SK-N-SH (cell line): ENCODE data around the gene PRR33. TPM values are rescaled to one million over a fixed set of nuclear protein-coding genes. Genes with fewer than 3 reads are reported as not detected.

Source experiments
- CTCF ChIA-PET: fragments of 300-600, 350-600 bp; formaldehyde crosslinking; extraction: SDS; loops from one replicate; lab custom pipeline; 2021; lab: Yijun Ruan, JAX
- POLR2A ChIA-PET: fragments of 350-600 bp; sonication (Branson Sonifier 250); formaldehyde crosslinking; extraction: SDS; loops from one replicate; lab custom pipeline; 2020; ENCODE audit warnings: antibody characterized with exemption, inconsistent platforms; lab: Yijun Ruan, JAX
- DNase-seq: peaks from one replicate; pipeline ENCODE4 v3.0.0; 2012
- H2AFZ ChIP-seq: fragments of 200-600 bp; sonication (generic); 2 replicates; pipeline ENCODE4 v1.8.1; 2016; ENCODE audit warnings: antibody characterized with exemption, mild to moderate bottlenecking, low read depth
- H3F3A ChIP-seq: fragments of 200-600 bp; sonication (generic); replicated peaks from 2 replicates; pipeline ENCODE3; 2016; ENCODE audit warnings: antibody characterized with exemption, mild to moderate bottlenecking; ENCODE audit not compliant: insufficient read depth
- H3K27ac ChIP-seq, 2 experiments: fragments of 200-500 bp in 1 of 2; fragments of 200-600 bp in 1 of 2; sonication (Bioruptor generic) in 1 of 2; sonication (generic), shearing (Covaris generic) in 1 of 2; 2 replicates each; pipeline versions ENCODE4 v1.5.1 to v1.6.1; 2014 to 2016; ENCODE audit warnings: low read depth in 2 of 2, inconsistent platforms in 1 of 2, low read length in 1 of 2, mild to moderate bottlenecking in 1 of 2, mixed read lengths in 1 of 2
- H3K27me3 ChIP-seq: fragments of 200-600 bp; sonication (generic), shearing (Covaris generic); 2 replicates; pipeline ENCODE4 v1.6.1; 2016; ENCODE audit warnings: mixed run types; ENCODE audit not compliant: insufficient read depth
- H3K36me3 ChIP-seq, 2 experiments: fragments of 200-500 bp in 1 of 2; fragments of 200-600 bp in 1 of 2; sonication (Bioruptor generic) in 1 of 2; sonication (generic) in 1 of 2; replicated peaks in 1 of 2; 2 replicates each; pipeline versions ENCODE3 to v1.5.1; 2014 to 2016; ENCODE audit warnings: low read length in 1 of 2, mild to moderate bottlenecking in 1 of 2; ENCODE audit not compliant: insufficient read depth in 2 of 2, control insufficient read depth in 1 of 2
- H3K4me1 ChIP-seq, 2 experiments: fragments of 200-500 bp in 1 of 2; fragments of 200-600 bp in 1 of 2; sonication (Bioruptor generic) in 1 of 2; sonication (generic), shearing (Covaris generic) in 1 of 2; 2 replicates each; pipeline versions ENCODE4 v1.5.1 to v1.6.1; 2014 to 2016; ENCODE audit warnings: low read depth in 1 of 2, low read length in 1 of 2, mixed run types in 1 of 2; ENCODE audit not compliant: insufficient read depth in 2 of 2, control insufficient read depth in 1 of 2
- H3K4me2 ChIP-seq: fragments of 200-600 bp; sonication (generic), shearing (Covaris generic); 2 replicates; pipeline ENCODE4 v1.6.1; 2017; ENCODE audit warnings: mixed run types
- H3K4me3 ChIP-seq, 2 experiments: fragments of 200-500 bp in 1 of 2; fragments of 200-600 bp in 1 of 2; sonication (Bioruptor generic) in 1 of 2; sonication (generic), shearing (Covaris generic) in 1 of 2; 2 replicates each; pipeline versions ENCODE4 v1.5.1 to v1.8.1; 2014 to 2016; ENCODE audit warnings: low read depth in 2 of 2, inconsistent platforms in 1 of 2, low read length in 1 of 2, mild to moderate bottlenecking in 1 of 2, mixed read lengths in 1 of 2, moderate library complexity in 1 of 2
- H3K79me2 ChIP-seq: fragments of 200-600 bp; sonication (generic); 2 replicates; pipeline ENCODE4 v1.8.1; 2017; ENCODE audit warnings: mild to moderate bottlenecking; ENCODE audit not compliant: insufficient read depth
- H3K9ac ChIP-seq: fragments of 200-600 bp; sonication (generic); 2 replicates; pipeline ENCODE4 v1.6.1; 2017; ENCODE audit warnings: mixed run types
- H3K9me2 ChIP-seq: fragments of 200-600 bp; sonication (generic); 2 replicates; pipeline ENCODE4 v1.6.1; 2017; ENCODE audit warnings: mixed run types
- H3K9me3 ChIP-seq: fragments of 200-600 bp; sonication (generic); 2 replicates; pipeline ENCODE4 v1.6.1; 2017; ENCODE audit warnings: mixed run types, mild to moderate bottlenecking, moderate library complexity
- H4K20me1 ChIP-seq: fragments of 200-600 bp; sonication (generic); 2 replicates; pipeline ENCODE4 v1.6.1; 2017; ENCODE audit warnings: mild to moderate bottlenecking, mixed run types; ENCODE audit not compliant: insufficient read depth
- CHD2 ChIP-seq: fragments of 150-350 bp; IDR thresholded peaks from 2 replicates; pipeline ENCODE4 v1.6.1; 2018; ENCODE audit warnings: low read length; ENCODE audit not compliant: partially characterized antibody
- EP300 ChIP-seq, 2 experiments: IDR thresholded peaks; 2 replicates each; pipeline versions ENCODE4 v1.4.0 to v1.6.1; 2012; ENCODE audit warnings: borderline replicate concordance in 1 of 2, low read depth in 1 of 2, low read length in 1 of 2
- EZH2phosphoT487 ChIP-seq: fragments of 200-600 bp; sonication (generic); IDR thresholded peaks from 2 replicates; pipeline ENCODE4 v1.6.1; 2017; ENCODE audit warnings: low read depth, mixed run types, mild to moderate bottlenecking, antibody characterized with exemption, moderate library complexity, borderline replicate concordance
- FOSL2 ChIP-seq: IDR thresholded peaks from 2 replicates; pipeline ENCODE4 v1.4.0; 2012; ENCODE audit warnings: low read depth, mild to moderate bottlenecking, moderate library complexity, borderline replicate concordance
- FOXM1 ChIP-seq: IDR thresholded peaks from 2 replicates; pipeline ENCODE4 v1.4.0; 2012; ENCODE audit warnings: low read depth, mild to moderate bottlenecking
- GATA2 ChIP-seq: sonication (generic); formaldehyde crosslinking; IDR thresholded peaks from 2 replicates; pipeline ENCODE4 v1.5.0; 2020; ENCODE audit warnings: mild to moderate bottlenecking, missing genetic modification reagents
- MEF2A ChIP-seq: IDR thresholded peaks from 2 replicates; pipeline ENCODE4 v1.4.0; 2012; ENCODE audit warnings: low read depth, borderline replicate concordance
- MXI1 ChIP-seq: IDR thresholded peaks from 2 replicates; pipeline ENCODE4 v1.6.1; 2012; ENCODE audit warnings: mild to moderate bottlenecking, low read depth, low read length, improper control_type of control experiment
- NRF1 ChIP-seq: IDR thresholded peaks from 2 replicates; pipeline ENCODE4 v1.6.1; 2012; ENCODE audit warnings: low read depth, mild to moderate bottlenecking, low read length
- PBX3 ChIP-seq: IDR thresholded peaks from 2 replicates; pipeline ENCODE4; 2012
- RAD21 ChIP-seq: IDR thresholded peaks from 2 replicates; pipeline ENCODE4 v1.6.1; 2012; ENCODE audit warnings: mild to moderate bottlenecking, low read length
- RCOR1 ChIP-seq: fragments of 150-350 bp; IDR thresholded peaks from 2 replicates; pipeline ENCODE4 v1.6.1; 2017; ENCODE audit warnings: antibody characterized with exemption, low read length
- RXRA ChIP-seq: IDR thresholded peaks from 2 replicates; pipeline ENCODE4 v1.4.0; 2012; ENCODE audit warnings: low read depth, mild to moderate bottlenecking, borderline replicate concordance
- SIN3A ChIP-seq: IDR thresholded peaks from 2 replicates; pipeline ENCODE4 v1.6.1; 2012; ENCODE audit warnings: low read depth, mild to moderate bottlenecking, low read length, moderate library complexity, borderline replicate concordance
- SMC3 ChIP-seq: IDR thresholded peaks from 2 replicates; pipeline ENCODE4 v1.6.1; 2012; ENCODE audit warnings: low read depth, low read length, improper control_type of control experiment
- TEAD4 ChIP-seq: IDR thresholded peaks from 2 replicates; pipeline ENCODE4 v1.4.0; 2012; ENCODE audit warnings: mild to moderate bottlenecking, borderline replicate concordance; ENCODE audit not compliant: insufficient read depth
- USF1 ChIP-seq: IDR thresholded peaks from 2 replicates; pipeline ENCODE4 v1.4.0; 2012; ENCODE audit warnings: low read depth, borderline replicate concordance
- YY1 ChIP-seq: IDR thresholded peaks from 2 replicates; pipeline ENCODE4 v1.4.0; 2012; ENCODE audit warnings: low read depth, mild to moderate bottlenecking
- ZBTB33 ChIP-seq: IDR thresholded peaks from 2 replicates; pipeline ENCODE4 v1.4.0; 2012; ENCODE audit warnings: low read depth, borderline replicate concordance
- WGBS: methylation state at CpG from one replicate; pipeline ENCODE4 v1.1.6; 2017; ENCODE audit warnings: low lambda C conversion rate; 5-methylcytosine and 5-hydroxymethylcytosine counted together
- polyA plus RNA-seq, 3 experiments: library from polyadenylated mRNA; depleted of rRNA; stranded (reverse); fragments of >200 nt; gene quantifications; 2 replicates each; pipeline ENCODE4 v1.2.3, GENCODE V29; 2012
- TF ChIP-seq, protein P1 (sequence below): IDR thresholded peaks from 2 replicates; pipeline ENCODE4 v1.4.0; 2012; ENCODE audit warnings: low read depth

Gene PRR33
- polyA plus RNA-seq, 1 of the 3 experiments (the other 2 are of a cell fraction), result not detected

DNA sequence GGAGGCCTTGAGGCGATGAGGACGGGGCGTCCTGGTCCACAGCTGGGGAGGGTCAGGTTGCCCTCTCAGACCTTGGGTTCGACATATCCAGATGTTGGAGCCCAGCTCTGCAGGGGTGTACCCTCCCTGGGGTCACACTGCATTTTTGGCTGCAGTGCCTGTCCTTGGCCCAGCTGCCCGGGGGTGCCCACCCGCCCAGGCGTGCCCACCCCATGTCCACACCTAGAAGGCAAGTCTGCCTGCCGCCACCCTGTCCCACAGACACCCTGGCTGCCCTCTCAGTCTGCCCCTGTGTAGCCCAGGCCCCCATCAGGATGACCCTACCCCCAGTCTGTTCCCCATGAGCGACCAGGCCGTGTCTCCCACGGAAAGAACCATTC, 35.8 kb downstream of the PRR33 start:
- CTCF ChIA-PET, result interaction anchor here (0.8 to 3.6 kb wide), 10 partner anchors 9 to 300 kb away, joined by 3 to 23 read pairs (median 6); no protein-coding TSS in a partner anchor
- WGBS, result 70% methylated on average over 2 of the region's 11 CpGs

More for the DNA sequence above, 35.8 kb downstream of the PRR33 start:
- no peak for DNase-seq
- Histone ChIP-seq H3F3A (no peaks in the 10 kb centered on the region), H3K27me3 (no peaks in the 10 kb centered on the region), H3K4me2 (no peak overlapping the region), H3K27ac (no peak overlapping the region), H3K79me2 (no peaks in the 10 kb centered on the region), H3K4me1 (no peaks in the 10 kb centered on the region; a peak in 1 of 4 replicates), H3K36me3 (no peaks in the 10 kb centered on the region), H2AFZ (no peak overlapping the region), H3K9ac (no peak overlapping the region), H3K9me3 (no peaks in the 10 kb centered on the region), H4K20me1 (no peaks in the 10 kb centered on the region), H3K4me3 (no peak overlapping the region), H3K9me2 (no peaks in the 10 kb centered on the region)
- POLR2A ChIA-PET, result no interaction called here
- no peak for TF ChIP-seq PBX3
- no peak for TF ChIP-seq FOSL2
- TF ChIP-seq MEF2A, result no peak
- no peak for TF ChIP-seq NRF1
- no peak for TF ChIP-seq YY1
- no peak for TF ChIP-seq SMC3
- no peak for TF ChIP-seq EP300 (IDR thresholded peaks at IDR 0.05; ENCODE audit: borderline replicate concordance in 1 of 2, low read depth in 1 of 2, low read length in 1 of 2)
- no peak for TF ChIP-seq CHD2
- TF ChIP-seq GATA2 (CRISPR knock-in tag), result no peak
- no peak for TF ChIP-seq EZH2phosphoT487
- TF ChIP-seq RCOR1, result no peak
- TF ChIP-seq MXI1, result no peak
- TF ChIP-seq TEAD4, result no peak
- no peak for TF ChIP-seq FOXM1
- no peak for TF ChIP-seq SIN3A
- TF ChIP-seq, protein P1, sequence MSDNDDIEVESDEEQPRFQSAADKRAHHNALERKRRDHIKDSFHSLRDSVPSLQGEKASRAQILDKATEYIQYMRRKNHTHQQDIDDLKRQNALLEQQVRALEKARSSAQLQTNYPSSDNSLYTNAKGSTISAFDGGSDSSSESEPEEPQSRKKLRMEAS, result no peak
- no peak for TF ChIP-seq RXRA
- no peak for TF ChIP-seq USF1
- no peak for TF ChIP-seq RAD21
- no peak for TF ChIP-seq ZBTB33
